ENCODE results near the gene CHST12. TPM values are rescaled to one million over a fixed set of nuclear protein-coding genes. Genes with fewer than 3 reads are reported as not detected.

CHST12 gene
- total RNA-seq, 1 experiment from 2014 or later: 19.3 TPM

- Histone ChIP-seq H3K4ac (ENCODE audit: low read depth, low read length) (no peak overlapping the region), H2AK5ac (ENCODE audit: insufficient read length, low read length) (no peak overlapping the region), H3K23ac (ENCODE audit: insufficient read length, low read depth, low read length) (no peak overlapping the region), H3K4me1 (ENCODE audit: insufficient read depth, low read length) (no peaks in the 10 kb centered on the region), H3K56ac (ENCODE audit: insufficient read length, low read depth, low read length) (no peak overlapping the region), H3K4me2 (ENCODE audit: insufficient read depth, insufficient read length, low read length) (no peak overlapping the region), H3K14ac (ENCODE audit: insufficient read depth, low read length) (no peak overlapping the region), H3K9ac (ENCODE audit: extremely low read depth, insufficient read length, low read length) (no peak overlapping the region), H3K27ac (ENCODE audit: insufficient read length, low read depth, low read length) (no peak overlapping the region), H3K79me2 (ENCODE audit: insufficient read depth, low read length) (peaks cover 28% of the 10 kb centered on the region), H2AFZ (ENCODE audit: low read length) (no peak overlapping the region), H3K27me3 (ENCODE audit: insufficient read depth, low read length) (no peaks in the 10 kb centered on the region), H2BK5ac (ENCODE audit: insufficient read length, low read length) (no peak overlapping the region), H4K91ac (ENCODE audit: insufficient read length, low read depth, low read length) (no peak overlapping the region), H3T11ph (ENCODE audit: low read length) (no peak overlapping the region), H2BK12ac (ENCODE audit: insufficient read length, low read depth, low read length) (no peak overlapping the region), H3K9me3 (ENCODE audit: control insufficient read depth, low read depth, low read length) (no peaks in the 10 kb centered on the region), H3K23me2 (ENCODE audit: insufficient read length, low read depth, low read length, poor library complexity, severe bottlenecking) (no peaks in the 10 kb centered on the region), H2BK15ac (ENCODE audit: low read depth, low read length) (no peak overlapping the region), H3K18ac (ENCODE audit: insufficient read length, low read depth, low read length) (no peak overlapping the region), H2BK20ac (ENCODE audit: low read depth, low read length, poor library complexity, severe bottlenecking) (no peak overlapping the region), H4K8ac (replicated peaks; ENCODE audit: insufficient read length, low read depth, low read length) (no peak overlapping the region), H4K20me1 (ENCODE audit: control insufficient read depth, insufficient read depth, insufficient read length) (no peaks in the 10 kb centered on the region), H3K79me1 (ENCODE audit: insufficient read depth, low read depth, low read length, poor library complexity, severe bottlenecking) (peaks cover 4% of the 10 kb centered on the region), H4K5ac (ENCODE audit: insufficient read length, low read depth, low read length) (no peak overlapping the region), H2BK120ac (ENCODE audit: low read depth, low read length, poor library complexity, severe bottlenecking) (no peak overlapping the region)
- Mint-ChIP-seq H3K4me1 (peaks cover 6 to 12% of the 10 kb centered on the region in 2 experiments; a peak in 2 of 4 replicates), H3K9me3 (no peaks in the 10 kb centered on the region), H3K27ac (peak overlapping the region in 1 of 3 experiments; percentile 16; a peak in 1 of 7 replicates), H3K36me3 (ENCODE audit: insufficient read depth in 1 of 3, low read depth in 3 of 3) (peaks cover 69 to 96% (median 85%) of the 10 kb centered on the region in 3 experiments; a peak in 6 of 7 replicates), H3K4me3 (no peak overlapping the region; a peak in 1 of 5 replicates), H3K27me3 (ENCODE audit: low read depth) (no peaks in the 10 kb centered on the region)
- DNase-seq: no peak
- WGBS (ENCODE audit: extremely low coverage, insufficient read length, low lambda C conversion rate): no CpG with 5 or more reads among the region's 27 CpGs
- TF ChIP-seq CTCF (conservative IDR thresholded peaks at IDR 0.05): no peak
Measured at GRCh38 chr7:2362385-2363088, 40.9 kb upstream of the CHST12 start.

Data from H9 (cell line).